SK-N-SH treated with all-trans-retinoic acid at 6 μM for 48 hours (cell line): Measurements from ENCODE around the gene APH1A.

Experiments used
- ATAC-seq: fragments of 200-7000 bp; cut with Tn5 transposase; 3 replicates; pipeline ENCODE4 v1.9.1; 2020; ENCODE audit warnings: mild to moderate bottlenecking, moderate library complexity
- ARNTL ChIP-seq: fragments of 450-650 bp; formaldehyde crosslinking; IDR thresholded peaks from 2 replicates; pipeline ENCODE4 v1.5.0; 2020; ENCODE audit warnings: low read depth, mild to moderate bottlenecking, moderate library complexity, borderline replicate concordance
- BACH2 ChIP-seq: fragments of 250-450 bp; sonication (Bioruptor Pico); IDR thresholded peaks from 2 replicates; pipeline ENCODE4 v1.9.0; 2021; ENCODE audit warnings: mild to moderate bottlenecking, borderline replicate concordance
- ESRRG ChIP-seq: fragments of 250-450 bp; sonication (Bioruptor Pico); IDR thresholded peaks from 2 replicates; pipeline ENCODE4 v1.6.1; 2021; ENCODE audit warnings: mild to moderate bottlenecking
- GLIS3 ChIP-seq: fragments of 250-450 bp; sonication (Bioruptor Pico); IDR thresholded peaks from 2 replicates; pipeline ENCODE4 v1.5.0; 2020; ENCODE audit warnings: mild to moderate bottlenecking, moderate library complexity
- ISL1 ChIP-seq: fragments of 250-450 bp; sonication (Bioruptor Pico); IDR thresholded peaks from 2 replicates; pipeline ENCODE4 v2.1.2; 2022; ENCODE audit warnings: mild to moderate bottlenecking, moderate library complexity
- PATZ1 ChIP-seq: fragments of 250-450 bp; sonication (Bioruptor Pico); IDR thresholded peaks from 2 replicates; pipeline ENCODE4 v1.8.0; 2020; ENCODE audit warnings: mild to moderate bottlenecking, moderate library complexity, borderline replicate concordance
- PPARA ChIP-seq: fragments of 250-450 bp; sonication (Bioruptor Pico); IDR thresholded peaks from 2 replicates; pipeline ENCODE4 v1.5.0; 2020; ENCODE audit warnings: mild to moderate bottlenecking, borderline replicate concordance
- RARB ChIP-seq: fragments of 250-450 bp; sonication (Bioruptor Pico); IDR thresholded peaks from 2 replicates; pipeline ENCODE4 v1.8.0; 2021; ENCODE audit warnings: mild to moderate bottlenecking, moderate library complexity
- SNAI2 ChIP-seq: fragments of 250-450 bp; sonication (Bioruptor Pico); IDR thresholded peaks from 2 replicates; pipeline ENCODE4 v1.5.0; 2020; ENCODE audit warnings: mild to moderate bottlenecking, moderate library complexity
- TCF4 ChIP-seq: fragments of 250-450 bp; sonication (Bioruptor Pico); IDR thresholded peaks from 2 replicates; pipeline ENCODE4 v1.8.0; 2021; ENCODE audit warnings: mild to moderate bottlenecking, moderate library complexity, borderline replicate concordance
- TOX ChIP-seq: fragments of 250-450 bp; sonication (Bioruptor Pico); IDR thresholded peaks from 2 replicates; pipeline ENCODE4 v1.8.0; 2021; ENCODE audit warnings: mild to moderate bottlenecking, moderate library complexity, borderline replicate concordance
- TSHZ2 ChIP-seq: fragments of 250-450 bp; sonication (Bioruptor Pico); IDR thresholded peaks from 2 replicates; pipeline ENCODE4 v1.5.0; 2020; ENCODE audit warnings: mild to moderate bottlenecking, moderate library complexity
- ZC3H10 ChIP-seq: fragments of 250-450 bp; sonication (Bioruptor Pico); IDR thresholded peaks from 2 replicates; pipeline ENCODE4 v1.5.1; 2021; ENCODE audit warnings: mild to moderate bottlenecking, moderate library complexity
- ZFP3 ChIP-seq: fragments of 250-450 bp; sonication (Bioruptor Pico); IDR thresholded peaks from 2 replicates; pipeline ENCODE4 v1.5.0; 2020; ENCODE audit warnings: mild to moderate bottlenecking, moderate library complexity
- ZFP30 ChIP-seq: fragments of 450-650 bp; formaldehyde crosslinking; IDR thresholded peaks from 2 replicates; pipeline ENCODE4 v1.5.0; 2022; ENCODE audit warnings: mild to moderate bottlenecking, moderate library complexity
- ZNF565 ChIP-seq: fragments of 450-650 bp; formaldehyde crosslinking; conservative IDR thresholded peaks from 2 replicates; pipeline ENCODE4 v1.5.0; 2020; ENCODE audit warnings: low read depth, mild to moderate bottlenecking, moderate library complexity
- TF ChIP-seq, protein P1 (sequence below): fragments of 250-450 bp; sonication (Bioruptor Pico); IDR thresholded peaks from 2 replicates; pipeline ENCODE4 v1.5.1; 2021; ENCODE audit warnings: mild to moderate bottlenecking, moderate library complexity
- TF ChIP-seq, protein P2 (sequence below): fragments of 250-450 bp; sonication (Bioruptor Pico); IDR thresholded peaks from 2 replicates; pipeline ENCODE4 v1.8.0; 2021; ENCODE audit warnings: low read depth, mild to moderate bottlenecking, moderate library complexity, borderline replicate concordance

APH1A gene

DNA sequence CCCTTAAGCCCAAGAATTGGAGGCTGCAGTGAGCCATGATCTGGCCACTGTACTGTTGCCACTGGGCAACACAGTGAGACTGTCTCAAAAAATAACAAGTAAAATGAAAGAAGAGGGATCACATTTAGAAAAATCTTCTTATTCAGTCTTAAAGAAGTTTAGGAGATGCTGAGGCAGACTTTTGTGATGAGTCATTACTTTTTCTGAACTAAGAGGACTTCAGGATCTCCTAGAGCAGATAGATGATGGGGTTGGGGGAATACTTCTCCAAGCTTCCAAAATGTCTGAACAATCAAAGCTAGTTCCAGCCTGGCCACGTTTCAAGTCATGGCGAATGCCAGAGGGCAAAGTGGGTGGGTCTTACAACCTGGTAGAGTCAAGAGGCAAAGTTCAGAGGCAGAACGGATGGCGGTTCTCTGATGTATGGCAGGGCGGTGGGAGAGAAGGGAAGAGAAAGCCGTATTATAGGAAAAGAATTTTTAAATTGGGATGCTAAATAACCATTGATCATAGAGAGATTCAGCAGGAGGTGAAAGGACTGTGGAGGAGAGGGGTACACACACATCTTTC is 11.4 kb upstream of the APH1A start:
- no peak for TF ChIP-seq PATZ1 (CRISPR knock-in tag)
- no peak for TF ChIP-seq ZNF565 (CRISPR knock-in tag)
- TF ChIP-seq ARNTL (CRISPR knock-in tag), result no peak
- TF ChIP-seq, protein P1, sequence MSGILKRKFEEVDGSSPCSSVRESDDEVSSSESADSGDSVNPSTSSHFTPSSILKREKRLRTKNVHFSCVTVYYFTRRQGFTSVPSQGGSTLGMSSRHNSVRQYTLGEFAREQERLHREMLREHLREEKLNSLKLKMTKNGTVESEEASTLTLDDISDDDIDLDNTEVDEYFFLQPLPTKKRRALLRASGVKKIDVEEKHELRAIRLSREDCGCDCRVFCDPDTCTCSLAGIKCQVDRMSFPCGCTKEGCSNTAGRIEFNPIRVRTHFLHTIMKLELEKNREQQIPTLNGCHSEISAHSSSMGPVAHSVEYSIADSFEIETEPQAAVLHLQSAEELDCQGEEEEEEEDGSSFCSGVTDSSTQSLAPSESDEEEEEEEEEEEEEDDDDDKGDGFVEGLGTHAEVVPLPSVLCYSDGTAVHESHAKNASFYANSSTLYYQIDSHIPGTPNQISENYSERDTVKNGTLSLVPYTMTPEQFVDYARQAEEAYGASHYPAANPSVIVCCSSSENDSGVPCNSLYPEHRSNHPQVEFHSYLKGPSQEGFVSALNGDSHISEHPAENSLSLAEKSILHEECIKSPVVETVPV, result no peak
- TF ChIP-seq ZFP30, result no peak
- no peak for TF ChIP-seq PPARA
- TF ChIP-seq GLIS3 (CRISPR knock-in tag), result no peak
- TF ChIP-seq, all 23 proteins: peak for 0
- no peak for ATAC-seq

DNA sequence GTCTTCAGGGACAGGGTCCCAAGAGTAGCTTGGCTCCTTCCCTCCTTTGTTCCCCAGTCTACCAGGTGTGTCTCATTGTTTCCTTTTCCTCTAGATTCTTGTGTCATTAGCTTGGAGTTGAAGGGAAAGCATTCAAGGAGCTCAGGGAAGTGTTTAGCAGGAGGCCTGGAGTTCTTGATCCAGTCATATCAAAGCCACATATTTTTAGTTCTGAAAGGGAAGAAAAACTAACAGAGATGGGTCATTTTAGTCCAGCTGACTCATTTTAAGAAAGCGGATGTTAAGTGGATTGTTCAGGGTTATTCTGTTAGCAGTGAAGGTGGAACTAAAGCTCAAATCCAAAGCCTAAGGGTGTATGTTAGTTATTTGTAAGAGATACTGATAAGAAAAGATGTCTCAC is 4.5 kb upstream of the APH1A start:
- TF ChIP-seq ESRRG (CRISPR knock-in tag) (no peak), TSHZ2 (CRISPR knock-in tag) (no peak)
- TF ChIP-seq, protein P1, result no peak
- ATAC-seq, result no peak

DNA sequence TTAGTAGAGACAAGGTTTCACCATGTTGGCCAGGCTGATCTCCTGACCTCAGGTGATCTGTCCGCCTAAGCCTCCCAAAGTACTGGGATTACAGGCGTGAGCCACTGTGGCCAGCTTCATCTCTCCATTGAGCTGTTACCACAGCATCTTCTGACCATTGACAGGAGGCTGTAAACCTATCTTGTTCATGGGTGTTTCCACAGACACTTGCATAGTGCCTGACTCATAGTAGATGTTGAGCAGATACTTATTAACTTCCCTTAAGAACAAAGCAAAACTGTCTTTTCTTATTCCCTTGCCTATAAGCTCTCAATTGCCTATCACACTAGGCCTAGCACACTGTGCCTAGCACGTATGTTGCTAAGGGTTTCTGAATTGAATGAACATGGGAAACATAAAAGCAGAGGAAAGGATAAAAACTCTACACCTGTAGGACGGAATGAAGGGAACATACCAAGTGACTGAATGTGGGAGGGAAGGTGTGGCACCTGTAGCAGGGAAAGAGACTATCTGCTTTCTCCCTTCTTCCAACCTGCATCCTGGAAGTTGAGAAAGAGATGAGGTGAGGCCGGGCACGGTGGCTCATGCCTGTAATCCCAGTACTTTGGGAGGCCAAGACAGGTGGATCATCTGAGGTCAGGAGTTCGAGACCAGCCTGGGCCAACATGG is 2.6 kb upstream of the APH1A start:
- TF ChIP-seq TCF4 (CRISPR knock-in tag), result no peak
- no peak for ATAC-seq

DNA sequence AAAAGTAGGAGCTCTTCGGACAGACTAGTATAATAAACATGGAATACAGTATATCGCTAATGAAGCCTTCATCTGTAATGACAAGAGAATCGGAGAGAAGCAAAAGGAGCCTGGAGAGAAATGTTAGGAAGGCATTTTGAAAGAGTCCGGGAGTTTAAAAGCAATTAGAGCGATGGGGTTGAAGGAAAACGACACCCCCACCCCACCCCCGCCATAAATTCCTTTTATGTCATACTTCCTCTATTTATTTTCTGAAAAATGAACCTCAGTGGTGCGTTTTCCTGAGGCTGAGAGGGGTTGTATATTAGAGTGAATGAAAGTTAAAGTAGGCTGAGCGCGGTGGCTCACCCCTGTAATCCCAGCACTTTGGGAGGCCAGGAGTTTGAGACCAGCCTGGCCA is 635 bp upstream of the APH1A start:
- ATAC-seq, result no peak
- TF ChIP-seq, protein P1, result no peak
- TF ChIP-seq ZFP3 (no peak), RARB (CRISPR knock-in tag) (no peak), ZC3H10 (CRISPR knock-in tag) (no peak), ZFP30 (no peak), ISL1 (CRISPR knock-in tag) (no peak), ESRRG (CRISPR knock-in tag) (no peak), PPARA (no peak), TOX (CRISPR knock-in tag) (no peak), PATZ1 (CRISPR knock-in tag) (no peak), SNAI2 (CRISPR knock-in tag) (no peak), TSHZ2 (CRISPR knock-in tag) (no peak), ZNF565 (CRISPR knock-in tag) (no peak), BACH2 (CRISPR knock-in tag) (no peak)
- TF ChIP-seq, protein P2, sequence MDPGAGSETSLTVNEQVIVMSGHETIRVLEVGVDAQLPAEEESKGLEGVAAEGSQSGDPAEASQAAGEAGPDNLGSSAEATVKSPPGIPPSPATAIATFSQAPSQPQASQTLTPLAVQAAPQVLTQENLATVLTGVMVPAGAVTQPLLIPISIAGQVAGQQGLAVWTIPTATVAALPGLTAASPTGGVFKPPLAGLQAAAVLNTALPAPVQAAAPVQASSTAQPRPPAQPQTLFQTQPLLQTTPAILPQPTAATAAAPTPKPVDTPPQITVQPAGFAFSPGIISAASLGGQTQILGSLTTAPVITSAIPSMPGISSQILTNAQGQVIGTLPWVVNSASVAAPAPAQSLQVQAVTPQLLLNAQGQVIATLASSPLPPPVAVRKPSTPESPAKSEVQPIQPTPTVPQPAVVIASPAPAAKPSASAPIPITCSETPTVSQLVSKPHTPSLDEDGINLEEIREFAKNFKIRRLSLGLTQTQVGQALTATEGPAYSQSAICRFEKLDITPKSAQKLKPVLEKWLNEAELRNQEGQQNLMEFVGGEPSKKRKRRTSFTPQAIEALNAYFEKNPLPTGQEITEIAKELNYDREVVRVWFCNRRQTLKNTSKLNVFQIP (CRISPR knock-in tag), result no peak
